ENCODE results near the gene ZFP36.

Gene ZFP36

DNA sequence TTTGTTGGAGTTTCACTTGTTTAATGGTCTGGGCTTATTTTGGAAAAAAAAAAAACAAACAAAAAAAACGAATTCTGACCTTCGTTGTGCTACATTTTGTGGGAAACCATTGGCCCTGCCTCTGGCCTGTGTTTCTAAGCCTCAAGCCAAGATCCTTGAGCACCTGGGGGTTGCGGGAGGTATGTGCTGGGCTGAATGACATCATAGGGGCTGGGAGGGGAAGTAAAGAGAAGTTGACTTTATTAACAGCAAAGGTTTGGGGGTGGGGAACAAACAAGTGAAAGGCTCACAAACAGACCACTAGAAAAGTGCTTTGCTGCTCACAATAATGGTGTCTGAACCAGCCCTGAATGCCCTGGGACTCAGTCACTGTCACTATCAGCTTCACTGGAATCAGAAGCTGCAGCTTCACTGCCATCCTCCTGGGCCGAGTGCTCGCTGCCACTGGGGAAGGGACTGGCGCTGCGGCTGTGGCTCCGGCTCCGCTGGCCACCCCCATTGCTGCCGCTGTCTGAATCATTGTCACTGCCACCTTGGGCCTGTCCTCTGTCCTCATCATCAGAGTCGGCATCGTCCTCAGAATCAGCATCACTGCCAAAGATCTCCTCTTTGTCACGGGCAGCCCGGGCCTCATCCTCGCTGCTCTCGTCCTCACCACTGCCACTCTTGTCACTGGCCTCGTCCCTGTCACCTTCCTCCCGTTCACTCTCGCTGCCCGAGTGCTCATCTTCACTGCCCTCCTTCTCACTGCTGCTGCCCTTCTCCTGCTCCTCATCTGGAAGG, 20.8 kb upstream of the ZFP36 start:
- H3K4me3 ChIP-seq (replicated peaks; ENCODE audit: low read depth, low read length) = no peak overlapping the region
- no peak for DNase-seq (ENCODE audit: extremely low read depth, low read depth)
- TF ChIP-seq, protein P1, sequence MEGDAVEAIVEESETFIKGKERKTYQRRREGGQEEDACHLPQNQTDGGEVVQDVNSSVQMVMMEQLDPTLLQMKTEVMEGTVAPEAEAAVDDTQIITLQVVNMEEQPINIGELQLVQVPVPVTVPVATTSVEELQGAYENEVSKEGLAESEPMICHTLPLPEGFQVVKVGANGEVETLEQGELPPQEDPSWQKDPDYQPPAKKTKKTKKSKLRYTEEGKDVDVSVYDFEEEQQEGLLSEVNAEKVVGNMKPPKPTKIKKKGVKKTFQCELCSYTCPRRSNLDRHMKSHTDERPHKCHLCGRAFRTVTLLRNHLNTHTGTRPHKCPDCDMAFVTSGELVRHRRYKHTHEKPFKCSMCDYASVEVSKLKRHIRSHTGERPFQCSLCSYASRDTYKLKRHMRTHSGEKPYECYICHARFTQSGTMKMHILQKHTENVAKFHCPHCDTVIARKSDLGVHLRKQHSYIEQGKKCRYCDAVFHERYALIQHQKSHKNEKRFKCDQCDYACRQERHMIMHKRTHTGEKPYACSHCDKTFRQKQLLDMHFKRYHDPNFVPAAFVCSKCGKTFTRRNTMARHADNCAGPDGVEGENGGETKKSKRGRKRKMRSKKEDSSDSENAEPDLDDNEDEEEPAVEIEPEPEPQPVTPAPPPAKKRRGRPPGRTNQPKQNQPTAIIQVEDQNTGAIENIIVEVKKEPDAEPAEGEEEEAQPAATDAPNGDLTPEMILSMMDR (IDR thresholded peaks at IDR 0.05; ENCODE audit: low read depth, low read length, missing control alignments) = no peak

DNA sequence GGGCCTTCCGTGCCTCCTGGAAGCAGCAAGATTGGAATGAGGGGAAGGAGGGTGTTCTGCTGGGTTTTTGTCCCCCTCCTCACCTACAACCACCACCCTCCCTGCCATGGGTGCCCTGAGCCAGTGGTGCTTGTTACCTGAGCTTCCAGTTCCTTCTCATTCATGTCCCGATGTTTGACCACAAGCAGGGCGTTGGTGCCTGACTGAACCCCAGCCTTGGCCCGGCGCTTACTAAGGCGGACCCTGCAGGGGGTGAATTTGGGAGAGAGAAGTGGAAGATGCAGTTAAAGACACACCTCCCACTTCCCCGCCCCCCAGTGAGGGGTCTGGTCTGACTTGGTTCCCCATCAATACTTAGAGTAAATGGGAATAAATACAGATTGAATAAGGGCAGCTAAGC, 20.1 kb upstream of the ZFP36 start:
- H3K4me3 ChIP-seq (replicated peaks; ENCODE audit: low read depth, low read length) = no peak overlapping the region
- DNase-seq (ENCODE audit: extremely low read depth, low read depth) = no peak
- TF ChIP-seq, protein P1 (IDR thresholded peaks at IDR 0.05; ENCODE audit: low read depth, low read length, missing control alignments) = no peak

DNA sequence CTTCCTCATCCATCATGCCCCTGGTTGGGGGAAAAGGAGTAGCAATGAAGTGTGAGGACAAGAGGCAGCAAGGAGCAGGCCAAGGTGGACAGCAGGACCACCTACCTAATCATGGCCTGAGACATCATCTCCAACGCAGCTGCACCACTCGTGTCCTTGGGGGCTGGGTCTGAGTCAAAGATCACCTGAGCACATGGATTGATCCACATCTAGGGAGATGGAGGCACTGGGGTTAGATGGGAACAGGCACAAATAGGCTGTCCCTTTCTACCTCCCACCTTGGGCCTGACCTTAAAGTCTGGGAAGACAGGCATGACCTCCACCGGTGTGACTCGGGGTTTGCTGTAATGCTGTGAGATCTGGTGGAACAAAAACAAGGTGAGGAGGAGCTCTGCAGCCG, 18.0 kb upstream of the ZFP36 start:
- TF ChIP-seq, protein P1 (IDR thresholded peaks at IDR 0.05; ENCODE audit: low read depth, low read length, missing control alignments) = no peak
- DNase-seq (ENCODE audit: extremely low read depth, low read depth) = no peak
- no peak overlapping the region for H3K4me3 ChIP-seq (replicated peaks; ENCODE audit: low read depth, low read length)

DNA sequence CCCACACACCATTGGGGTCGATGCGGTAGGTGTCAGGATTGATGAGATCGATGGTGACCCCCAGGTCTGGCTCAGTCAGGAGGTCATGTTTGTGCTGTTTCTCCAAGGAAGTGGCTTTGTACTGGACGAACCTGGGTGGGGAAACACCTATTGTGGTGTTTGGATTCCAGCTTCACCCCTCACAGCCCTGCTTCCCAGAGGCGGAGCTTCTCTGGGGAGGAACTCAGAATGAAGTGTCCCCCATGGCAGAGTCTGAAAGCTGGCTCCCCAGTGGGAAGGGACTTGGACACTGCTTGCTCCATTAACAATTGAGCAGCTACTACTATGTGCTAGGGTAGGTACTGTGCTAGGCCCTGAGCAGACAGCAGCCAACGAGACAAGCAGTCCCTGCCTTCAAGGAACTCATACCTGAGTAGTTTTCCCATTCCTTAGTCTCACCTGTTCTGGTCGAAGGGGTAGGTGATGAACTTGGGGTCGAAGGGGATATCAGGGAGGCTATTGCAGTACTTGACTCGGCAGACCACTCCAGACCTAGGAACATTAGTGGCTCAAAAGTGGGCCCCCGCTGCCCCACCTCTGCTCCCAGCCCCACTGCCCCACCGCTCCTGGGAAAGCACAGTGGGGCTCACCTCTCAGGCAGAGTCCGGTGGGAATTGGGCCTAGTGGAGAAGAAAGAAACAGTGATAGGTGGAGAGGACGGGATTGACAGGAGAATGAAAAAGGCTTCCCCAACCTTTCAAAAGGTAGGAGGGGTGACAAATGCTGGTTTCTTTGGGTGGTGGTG, 16.8 kb upstream of the ZFP36 start:
- TF ChIP-seq, protein P1 (IDR thresholded peaks at IDR 0.05; ENCODE audit: low read depth, low read length, missing control alignments) = no peak
- no peak for DNase-seq (ENCODE audit: extremely low read depth, low read depth)
- peak overlapping the region; percentile 89 for H3K4me3 ChIP-seq (replicated peaks; ENCODE audit: low read depth, low read length)

DNA sequence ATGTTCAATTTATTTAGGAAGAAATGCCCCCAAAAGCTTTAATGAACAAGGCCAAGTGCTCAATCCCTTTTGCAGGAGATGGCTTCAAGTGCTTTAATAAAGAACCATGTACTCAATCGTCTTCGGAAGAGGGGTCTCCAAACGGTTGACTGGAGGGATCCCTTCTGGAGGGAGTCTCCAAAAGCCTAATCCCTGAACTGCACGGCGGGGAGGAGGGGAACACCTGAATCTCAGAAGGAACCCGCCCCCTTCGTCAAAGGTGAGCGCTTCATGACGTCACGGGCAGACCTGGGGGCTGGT, 16.2 kb upstream of the ZFP36 start:
- no peak for DNase-seq (ENCODE audit: extremely low read depth, low read depth)
- TF ChIP-seq, protein P1 (IDR thresholded peaks at IDR 0.05; ENCODE audit: low read depth, low read length, missing control alignments) = no peak

DNA sequence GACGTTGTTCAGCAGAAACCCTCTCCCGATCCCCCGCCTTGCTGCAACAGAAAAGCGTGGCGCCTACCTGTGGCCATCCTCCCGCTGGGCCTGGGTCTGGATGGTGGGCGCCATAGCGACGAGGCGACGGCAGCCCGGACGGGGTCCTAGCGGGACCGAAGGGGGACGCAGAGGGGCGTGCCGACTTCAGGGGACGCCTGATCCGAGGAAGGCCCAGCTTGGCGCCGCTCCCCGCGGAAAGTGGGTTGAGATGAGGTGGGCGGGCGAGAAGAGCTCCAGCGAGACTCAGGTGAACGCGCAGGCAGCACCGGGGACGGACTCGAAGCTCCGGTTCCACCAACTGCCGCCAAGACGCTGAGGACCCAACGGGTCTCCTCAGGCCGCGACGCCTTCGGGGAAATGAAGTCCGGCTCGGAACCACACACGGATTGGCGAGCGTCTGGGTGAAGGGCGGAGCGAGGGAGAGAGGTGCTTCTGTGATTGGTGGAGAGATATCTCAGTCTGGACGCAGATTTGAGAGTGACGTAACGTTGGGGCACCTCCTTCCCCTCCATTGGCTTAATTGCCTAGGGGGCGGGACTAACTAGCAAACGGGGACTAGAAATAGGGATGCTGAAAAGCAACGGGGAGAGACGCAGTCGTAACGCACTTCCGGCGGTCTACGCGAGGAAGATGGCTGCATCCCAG, 15.8 kb upstream of the ZFP36 start, which contains the start of the genes MED29 and PAF1:
Gene MED29 (plus strand): TSS at position 628 of the 687 bp plus-strand sequence. CDS start 45 bp downstream, at position 673.
Gene PAF1 (minus strand): TSS at position 356 of the 687 bp plus-strand sequence. CDS start 242 bp downstream, at position 114.
- peak within 1 kb of the TSS; percentile 89 for H3K4me3 ChIP-seq (replicated peaks; ENCODE audit: low read depth, low read length)
- TF ChIP-seq, protein P1 (IDR thresholded peaks at IDR 0.05; ENCODE audit: low read depth, low read length, missing control alignments) = no peak
- DNase-seq (ENCODE audit: extremely low read depth, low read depth) = peak; percentile 100

More for the DNA sequence above, 16.2 kb upstream of the ZFP36 start:
- H3K4me3 ChIP-seq (replicated peaks; ENCODE audit: low read depth, low read length) = peak overlapping the region; percentile 89

Data from HFF-Myc (cell line).